ENCODE data around the gene SDHD.
"Not testable (repeated sequence)": the region's sequence is repeated elsewhere in the genome, so short reads cannot be mapped to it uniquely, and the experiment has no call there.

Gene SDHD

DNA sequence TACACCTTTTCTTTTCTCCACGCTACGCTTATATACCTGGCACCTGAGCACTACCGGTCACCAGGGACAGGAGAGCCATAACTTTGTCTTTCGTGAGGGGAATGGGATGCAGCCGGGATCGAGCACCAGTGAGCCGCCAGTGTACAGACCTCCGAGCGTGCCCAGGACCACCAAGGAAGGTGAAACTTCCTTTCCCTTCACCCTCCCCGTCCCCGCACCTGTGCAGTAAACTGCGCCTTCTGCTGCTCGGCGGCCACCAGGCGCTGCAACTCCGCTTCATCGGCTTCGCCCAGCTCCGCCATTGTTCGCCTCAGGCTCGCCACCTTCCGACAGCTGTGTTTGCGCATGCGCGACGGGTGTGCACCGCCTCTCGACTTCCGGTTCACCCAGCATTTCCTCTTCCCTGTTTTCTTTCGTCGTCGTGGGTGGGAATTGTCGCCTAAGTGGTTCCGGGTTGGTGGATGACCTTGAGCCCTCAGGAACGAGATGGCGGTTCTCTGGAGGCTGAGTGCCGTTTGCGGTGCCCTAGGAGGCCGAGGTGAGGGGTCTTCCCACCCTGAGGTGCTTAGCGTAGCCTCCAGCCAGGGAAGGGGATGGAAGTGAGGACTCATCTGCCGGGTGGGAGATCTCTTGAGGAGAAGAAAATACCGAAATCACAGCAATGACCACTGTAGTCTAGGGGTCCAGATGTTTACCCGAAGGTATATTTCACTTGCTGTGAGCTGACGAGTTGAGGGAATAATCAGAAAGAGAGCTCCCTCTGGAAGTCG lies at the start of gene SDHD, which contains the start of gene TIMM8B:
Gene SDHD (plus strand): TSS at position 452 of the 770 bp plus-strand sequence. CDS start 35 bp downstream, at position 487.
Gene TIMM8B (minus strand): TSS at position 335 of the 770 bp plus-strand sequence. CDS start 33 bp downstream, at position 302.
- DNase-seq (ENCODE audit: low read depth): peak; percentile 96

DNA sequence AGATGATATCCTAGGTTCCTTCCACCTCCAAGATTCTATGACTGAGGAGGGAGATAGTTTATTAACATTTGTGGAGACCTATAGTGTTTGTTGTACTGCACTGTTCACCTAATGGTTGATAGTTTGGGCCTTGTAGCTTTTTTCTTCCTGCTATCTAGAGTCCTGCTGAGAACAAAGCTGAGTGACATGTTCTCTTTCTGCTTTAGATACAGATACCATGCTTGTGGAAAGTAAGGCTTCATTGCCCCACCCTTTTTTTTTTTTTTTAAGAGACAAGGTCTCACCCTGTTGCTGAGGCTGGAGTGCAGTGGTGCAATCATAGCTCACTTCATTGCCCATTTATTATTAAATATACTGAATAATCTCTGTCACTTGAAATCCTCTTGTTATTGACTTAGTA lies 49.1 kb upstream of the SDHD start:
- DNase-seq (ENCODE audit: low read depth): no peak

DNA sequence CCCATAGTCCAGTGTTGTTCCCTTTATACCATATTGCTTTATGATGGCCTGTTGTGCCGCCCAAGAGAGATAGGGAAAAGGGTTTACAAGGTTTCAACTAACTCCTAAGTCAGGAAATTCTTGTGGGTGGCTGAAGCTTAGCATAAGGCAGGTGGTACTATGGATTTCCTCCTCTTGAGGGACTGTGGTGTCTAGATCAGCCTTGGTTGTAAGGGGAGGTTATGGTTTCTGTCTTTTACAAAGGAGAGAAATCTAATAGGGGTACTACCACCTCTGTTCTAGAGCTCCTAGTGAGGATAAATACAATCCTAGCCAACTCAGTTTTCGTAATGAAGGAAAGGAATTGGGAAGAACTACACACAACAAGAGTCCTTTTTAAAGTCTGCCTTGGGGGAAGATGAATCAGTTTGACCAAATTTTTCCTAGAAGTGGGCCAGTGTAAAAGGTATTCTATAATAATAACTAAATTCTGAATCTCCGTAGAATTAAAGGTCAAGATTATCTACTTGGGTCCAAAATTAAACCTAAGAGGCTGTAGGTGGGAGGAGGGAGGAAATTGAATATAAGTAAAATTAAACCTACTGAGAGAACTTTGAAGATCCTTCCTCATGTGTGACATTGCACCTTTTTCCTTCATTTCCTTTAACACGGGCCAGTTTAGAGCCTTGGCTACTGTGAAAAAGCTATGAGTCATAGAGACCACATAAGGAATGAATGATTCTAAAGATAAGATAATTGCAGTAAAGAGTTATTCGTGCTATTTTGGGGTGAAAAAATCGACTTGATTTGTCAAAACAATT lies 44.3 kb upstream of the SDHD start:
- DNase-seq (ENCODE audit: low read depth): peak; percentile 78

DNA sequence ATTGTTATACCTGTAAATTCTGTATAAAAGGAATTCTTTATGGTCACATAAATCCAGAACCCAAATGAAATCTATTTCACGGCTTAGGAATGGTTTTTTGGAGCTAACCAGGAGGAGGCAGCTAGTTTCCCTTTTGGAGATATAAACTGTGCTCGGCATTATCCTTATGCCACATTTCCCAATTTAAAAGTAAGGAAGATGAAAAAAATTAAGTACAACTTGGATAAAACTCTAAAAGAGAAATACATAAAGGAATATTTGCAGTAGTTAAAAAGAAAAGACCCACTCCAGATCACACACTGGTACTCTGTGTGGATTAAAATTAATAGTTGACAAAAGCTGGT lies 43.7 kb upstream of the SDHD start:
- no peak for DNase-seq (ENCODE audit: low read depth)

DNA sequence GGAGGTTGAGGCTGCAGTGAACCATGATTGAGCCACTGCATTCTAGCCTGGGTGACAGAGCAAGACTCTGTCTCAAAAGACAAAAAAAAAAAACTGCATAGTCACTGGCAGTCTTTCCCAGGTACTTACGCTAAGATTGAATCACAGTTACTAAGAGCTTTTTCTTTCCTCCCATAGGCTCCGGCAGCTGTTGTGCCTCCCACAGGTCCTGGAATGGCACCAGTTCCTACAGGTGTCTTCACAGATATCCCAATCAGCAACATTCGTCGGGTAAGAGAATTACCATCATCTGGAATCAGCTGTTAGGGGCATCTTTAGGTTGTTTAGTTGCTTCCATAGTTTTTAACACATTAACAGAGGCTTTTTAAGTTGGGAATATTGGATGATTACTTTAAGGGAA lies 41.7 kb upstream of the SDHD start:
- no peak for DNase-seq (ENCODE audit: low read depth)

DNA sequence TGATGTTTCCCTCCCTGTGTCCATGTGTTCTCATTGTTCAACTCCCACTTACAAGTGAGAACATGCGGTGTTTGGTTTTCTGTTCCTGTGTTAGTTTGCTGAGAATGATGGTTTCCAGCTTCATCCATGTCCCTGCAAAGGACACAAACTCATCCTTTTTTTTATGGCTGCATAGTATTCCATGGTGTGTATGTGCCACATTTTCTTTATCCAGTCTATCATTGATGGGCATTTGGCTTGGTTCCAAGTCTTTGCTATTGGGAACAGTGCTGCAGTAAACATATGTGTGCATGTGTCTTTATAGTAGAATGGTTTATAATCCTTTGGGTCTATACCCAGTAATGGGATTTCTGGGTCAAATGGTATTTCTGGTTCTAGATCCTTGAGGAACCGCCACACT lies 40.0 kb upstream of the SDHD start:
- not testable (repeated sequence) for DNase-seq (ENCODE audit: low read depth)

DNA sequence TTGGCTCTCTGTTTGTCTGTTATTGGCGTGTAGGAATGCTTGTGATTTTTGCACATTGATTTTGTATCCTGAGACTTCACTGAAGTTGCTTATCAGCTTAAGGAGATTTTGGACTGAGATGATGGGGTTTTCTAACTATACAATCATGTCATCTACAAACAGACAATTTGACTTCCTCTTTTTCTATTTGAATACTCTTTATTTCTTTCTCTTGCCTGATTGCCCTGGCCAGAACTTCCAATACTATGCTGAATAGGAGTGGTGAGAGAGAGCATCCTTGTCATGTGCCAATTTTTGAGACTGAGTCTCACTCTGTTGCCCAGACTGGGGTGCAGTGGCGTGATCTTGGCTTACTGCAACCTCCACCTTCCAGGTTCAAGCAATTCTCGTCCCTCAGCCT lies 38.4 kb upstream of the SDHD start:
- not testable (repeated sequence) for DNase-seq (ENCODE audit: low read depth)

DNA sequence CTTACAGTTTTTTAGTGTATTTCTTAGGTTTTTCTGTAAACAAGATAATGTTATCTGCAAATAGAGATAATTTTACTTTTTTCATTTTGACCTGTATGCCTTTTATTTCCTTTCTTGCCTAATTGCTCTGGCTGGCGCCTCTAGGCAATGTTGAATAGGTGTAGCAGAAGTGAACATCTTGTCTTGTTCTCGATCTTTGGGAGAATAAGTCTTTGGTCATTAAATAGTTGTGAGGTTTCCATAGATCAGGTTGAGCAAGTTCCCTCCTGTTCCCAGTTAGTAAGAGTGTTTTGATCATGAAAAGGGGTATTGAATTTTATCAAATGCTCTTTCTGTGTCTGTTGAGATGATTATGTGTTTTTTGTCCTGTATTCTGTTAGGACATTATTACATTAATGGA lies 36.9 kb upstream of the SDHD start:
- no peak for DNase-seq (ENCODE audit: low read depth)

DNA sequence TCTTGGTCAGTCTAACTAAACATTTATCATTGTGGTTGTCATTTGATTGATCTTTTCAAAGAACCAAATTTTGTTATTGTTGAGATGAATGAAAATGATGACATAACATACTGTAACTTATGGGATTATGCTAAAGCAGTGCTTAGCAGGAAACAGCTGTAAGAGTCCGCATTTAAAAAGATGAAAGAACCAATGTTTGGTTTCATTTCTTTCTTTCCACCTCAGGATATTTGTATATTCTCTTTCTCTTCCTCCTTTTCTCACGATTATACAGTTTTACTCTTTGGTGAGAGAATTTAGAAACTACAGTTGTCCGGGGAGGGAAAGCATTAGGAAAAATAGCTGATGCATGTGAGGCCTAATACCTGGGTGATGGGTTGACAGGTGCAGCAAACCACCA lies 36.0 kb upstream of the SDHD start:
- no peak for DNase-seq (ENCODE audit: low read depth)

DNA sequence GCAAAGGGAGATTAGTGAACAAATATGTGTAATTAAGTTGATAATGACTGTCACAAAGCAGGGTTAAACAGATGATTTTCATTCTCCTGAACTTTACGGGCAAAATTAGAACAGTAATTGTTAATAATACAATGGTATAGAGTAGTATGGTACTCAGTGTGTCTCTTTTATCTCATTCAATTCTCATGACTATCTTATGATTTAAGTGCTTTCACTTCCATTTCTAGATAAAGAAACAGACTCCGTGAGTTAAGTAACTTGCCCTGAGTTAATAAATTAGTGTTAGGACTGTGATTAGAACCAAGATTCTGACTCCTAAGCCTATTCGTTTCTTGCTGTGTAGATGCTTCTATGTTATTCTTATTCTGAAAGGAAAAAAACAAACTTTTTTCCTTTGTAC lies 34.9 kb upstream of the SDHD start:
- no peak for DNase-seq (ENCODE audit: low read depth)

DNA sequence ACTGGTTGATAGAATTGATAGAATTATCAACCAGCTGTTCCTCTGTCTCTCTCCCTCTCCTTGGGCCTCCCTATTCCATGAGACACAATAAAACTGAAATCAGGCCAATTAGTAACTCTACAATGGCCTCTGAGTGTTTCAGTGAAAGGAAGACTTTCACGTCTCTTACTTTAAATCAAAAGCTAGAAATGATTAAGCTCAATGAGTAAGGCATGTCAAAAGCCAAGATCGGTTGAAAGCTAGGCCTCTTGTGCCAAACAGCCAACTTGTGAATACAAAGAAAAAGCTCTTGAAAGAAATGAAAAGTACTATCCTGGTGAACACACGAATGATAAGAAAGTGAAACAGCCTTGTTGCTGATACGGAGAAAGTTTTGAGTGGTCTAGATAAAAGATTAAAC lies 29.5 kb upstream of the SDHD start:
- DNase-seq (ENCODE audit: low read depth): no peak

DNA sequence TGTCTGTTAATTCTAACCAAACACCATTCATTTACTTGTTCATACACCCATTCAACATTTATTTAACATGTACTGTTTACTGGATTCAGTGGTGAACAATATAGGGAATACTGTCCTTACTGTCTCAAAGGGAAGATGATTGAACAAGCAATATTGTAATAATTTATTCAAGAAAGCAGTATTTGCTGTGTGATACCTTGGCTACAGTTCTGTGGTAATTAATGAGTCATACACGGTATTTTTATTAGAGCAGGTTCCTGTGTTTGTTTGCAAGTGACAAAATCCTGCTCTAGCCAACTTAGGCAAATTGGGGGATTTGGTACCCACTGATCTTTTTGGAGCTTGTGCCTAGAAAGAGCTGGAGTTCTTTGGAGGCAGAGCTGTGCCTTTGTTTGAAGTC lies 28.6 kb upstream of the SDHD start:
- DNase-seq (ENCODE audit: low read depth): no peak

DNA sequence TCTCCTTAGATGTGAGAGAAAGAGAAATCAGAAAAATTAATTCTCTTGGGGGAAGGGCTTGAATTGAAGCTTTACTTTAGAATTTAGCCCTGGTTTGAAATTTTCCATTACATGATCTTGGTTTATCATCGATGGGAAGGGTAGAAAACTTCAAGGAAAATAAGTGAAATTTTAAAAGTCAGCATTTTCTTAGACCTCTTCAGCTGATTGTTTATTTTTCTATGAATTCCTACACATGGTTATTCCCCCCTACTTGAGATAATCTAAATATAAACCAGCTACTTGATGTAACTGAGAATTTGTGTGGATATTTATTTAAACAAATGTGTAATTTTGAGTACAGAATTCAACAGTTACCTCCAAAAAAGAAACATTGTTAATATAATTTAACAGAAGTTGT lies 23.8 kb upstream of the SDHD start:
- no peak for DNase-seq (ENCODE audit: low read depth)

DNA sequence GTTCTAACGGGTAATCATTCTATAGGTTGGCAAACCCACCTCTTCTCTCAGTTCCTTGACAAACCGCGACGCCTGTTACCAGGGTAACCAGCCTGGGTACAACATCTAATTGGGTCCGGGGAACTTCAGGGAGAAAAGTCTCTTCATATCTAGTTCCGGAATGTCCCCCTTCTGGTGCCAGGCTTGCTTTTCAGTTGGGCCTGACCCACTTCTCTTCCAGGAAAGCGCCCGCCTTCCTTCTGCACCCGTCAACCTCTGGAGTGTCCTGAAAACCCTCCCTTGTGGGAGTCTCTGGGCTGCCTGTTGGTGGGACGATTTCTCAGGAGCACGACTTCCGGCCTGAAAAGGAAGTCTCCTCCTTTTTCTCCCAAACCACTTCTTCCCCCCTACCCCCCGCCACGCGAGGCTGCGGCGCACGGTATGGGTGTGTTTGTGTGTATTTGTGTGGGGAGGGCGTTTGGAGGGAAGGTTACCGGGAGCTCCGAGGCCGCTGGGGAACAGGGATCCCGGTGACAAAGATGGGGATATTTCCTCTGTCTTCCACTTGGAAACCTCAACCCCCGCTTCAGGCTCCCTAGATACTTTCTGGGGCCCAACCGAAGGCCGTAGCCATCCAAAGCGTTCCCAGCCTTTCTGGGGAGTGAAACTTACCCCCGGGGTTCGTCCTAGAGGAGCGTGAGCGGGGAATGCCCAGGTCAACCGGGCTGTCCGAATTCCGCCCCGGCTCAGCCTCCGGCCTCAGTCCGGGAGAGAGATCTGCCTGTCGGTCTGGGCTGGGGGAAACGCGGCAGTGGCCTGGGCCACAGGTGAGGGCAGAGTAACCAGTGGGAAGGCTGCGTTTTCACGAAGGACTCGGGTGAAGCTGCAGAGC lies 12.5 kb upstream of the SDHD start, which contains the start of the genes NKAPD1 and PIH1D2:
Gene NKAPD1 (plus strand): TSS at position 359 of the 871 bp plus-strand sequence. CDS start 1,276 bp downstream, outside the sequence.
Gene PIH1D2 (minus strand): TSS at position 77 of the 871 bp plus-strand sequence. CDS start 843 bp downstream, outside the sequence.
- peak; percentile 86 for DNase-seq (ENCODE audit: low read depth)

DNA sequence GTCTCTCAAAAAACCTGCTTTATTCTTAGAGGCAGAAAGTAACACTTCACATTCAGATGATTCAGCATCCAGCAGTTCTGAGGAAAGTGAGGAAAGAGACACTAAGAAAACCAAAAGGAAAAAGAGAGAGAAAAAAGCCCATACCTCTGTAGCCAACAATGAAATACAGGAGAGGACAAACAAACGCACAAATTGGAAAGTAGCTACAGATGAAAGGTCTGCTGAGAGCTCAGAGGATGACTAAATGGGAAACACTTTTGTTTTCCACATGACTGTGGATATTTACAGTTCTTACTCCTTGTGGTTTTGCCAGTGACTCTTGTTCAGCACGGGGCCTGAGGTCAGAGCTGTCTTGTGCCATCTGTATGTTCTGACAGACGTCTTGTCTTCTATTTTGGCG lies 3.9 kb upstream of the SDHD start:
- DNase-seq (ENCODE audit: low read depth): peak; percentile 96

DNA sequence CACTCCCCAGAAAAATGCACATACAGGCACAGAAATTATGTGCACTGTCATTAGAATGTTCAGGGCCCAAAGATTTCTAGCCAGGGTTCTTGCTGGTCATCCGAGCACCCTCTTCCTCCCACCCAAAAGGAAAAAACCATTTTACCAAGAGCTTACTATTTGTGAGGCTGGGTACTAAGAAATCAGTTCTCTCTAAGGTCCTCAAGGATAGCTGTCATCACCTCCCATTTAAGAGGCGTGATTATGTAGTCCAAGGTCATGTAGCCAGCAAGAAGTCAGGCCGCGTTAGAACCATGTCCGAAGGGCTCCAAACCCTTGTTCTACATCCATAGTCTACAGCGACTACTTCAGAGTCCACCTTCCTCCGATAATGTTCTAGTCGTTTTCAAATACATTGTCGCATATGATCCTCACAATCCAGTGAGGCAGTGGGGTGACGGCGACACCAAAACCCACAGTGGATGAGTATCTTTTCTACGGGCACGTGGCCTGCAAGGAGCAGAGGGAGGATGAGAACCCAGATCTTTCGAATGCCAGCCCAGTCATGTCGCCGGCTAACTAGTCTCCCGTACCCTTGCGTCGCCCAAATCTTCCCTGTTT lies 751 bp upstream of the SDHD start:
- peak; percentile 42 for DNase-seq (ENCODE audit: low read depth)

DNA sequence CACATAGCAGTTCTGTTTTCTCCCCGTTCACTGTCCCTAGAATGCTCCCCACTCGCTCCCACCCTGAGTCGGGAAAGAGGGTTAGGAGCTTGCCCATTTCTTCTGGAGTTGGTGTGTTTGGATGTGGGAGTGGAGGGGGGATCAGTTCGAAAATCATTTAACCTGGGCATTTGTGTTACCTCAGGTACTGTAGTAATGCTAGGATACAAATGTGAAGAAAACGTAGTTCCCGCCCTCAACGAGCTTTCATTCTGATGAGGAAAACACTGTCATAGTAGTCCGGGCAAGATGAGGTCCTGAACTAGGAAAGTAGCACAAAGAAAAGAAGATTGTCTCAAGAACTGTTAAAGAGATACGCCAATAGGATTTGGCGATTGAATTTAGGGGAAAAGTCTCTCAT lies 539 bp downstream of the SDHD start:
- peak; percentile 11 for DNase-seq (ENCODE audit: low read depth)

DNA sequence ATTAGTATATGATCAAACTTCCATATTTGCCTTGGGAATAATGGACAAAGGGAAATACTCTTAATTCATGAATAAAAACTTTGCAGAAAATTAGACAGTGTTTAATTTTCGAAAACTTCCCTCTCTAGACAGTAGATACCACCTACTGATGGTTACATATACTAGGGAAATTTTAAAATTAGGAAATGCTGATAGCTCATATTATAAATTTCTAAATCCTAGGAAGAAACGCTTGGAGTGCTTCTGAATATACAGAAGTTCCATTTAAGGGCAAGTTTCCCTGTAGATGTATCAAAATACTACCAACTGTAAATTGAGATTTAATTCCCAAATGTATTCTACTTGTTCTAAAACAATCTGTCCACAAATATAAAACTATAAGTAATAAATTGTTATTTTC lies 8.6 kb downstream of the SDHD start:
- DNase-seq (ENCODE audit: low read depth): not testable (repeated sequence)

DNA sequence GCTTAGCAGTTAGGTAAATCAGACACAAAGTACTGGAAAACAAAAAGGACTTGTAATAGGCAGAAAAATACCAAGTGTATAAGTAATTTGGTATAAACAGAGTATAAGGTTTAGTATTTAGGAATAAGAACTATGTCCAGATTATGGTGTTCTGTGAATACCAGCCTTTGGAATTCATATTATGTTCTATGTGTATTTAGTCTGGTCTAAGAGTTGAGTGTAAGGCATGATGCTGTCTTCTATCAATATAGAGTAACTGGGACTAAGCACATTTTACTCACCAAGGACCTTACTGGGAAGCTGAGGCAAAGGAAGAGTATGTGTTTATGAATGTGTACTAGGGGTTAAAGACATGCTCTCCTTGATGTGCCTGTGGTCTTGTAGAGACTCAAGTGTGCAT lies 9.5 kb downstream of the SDHD start:
- peak; percentile 49 for DNase-seq (ENCODE audit: low read depth)

DNA sequence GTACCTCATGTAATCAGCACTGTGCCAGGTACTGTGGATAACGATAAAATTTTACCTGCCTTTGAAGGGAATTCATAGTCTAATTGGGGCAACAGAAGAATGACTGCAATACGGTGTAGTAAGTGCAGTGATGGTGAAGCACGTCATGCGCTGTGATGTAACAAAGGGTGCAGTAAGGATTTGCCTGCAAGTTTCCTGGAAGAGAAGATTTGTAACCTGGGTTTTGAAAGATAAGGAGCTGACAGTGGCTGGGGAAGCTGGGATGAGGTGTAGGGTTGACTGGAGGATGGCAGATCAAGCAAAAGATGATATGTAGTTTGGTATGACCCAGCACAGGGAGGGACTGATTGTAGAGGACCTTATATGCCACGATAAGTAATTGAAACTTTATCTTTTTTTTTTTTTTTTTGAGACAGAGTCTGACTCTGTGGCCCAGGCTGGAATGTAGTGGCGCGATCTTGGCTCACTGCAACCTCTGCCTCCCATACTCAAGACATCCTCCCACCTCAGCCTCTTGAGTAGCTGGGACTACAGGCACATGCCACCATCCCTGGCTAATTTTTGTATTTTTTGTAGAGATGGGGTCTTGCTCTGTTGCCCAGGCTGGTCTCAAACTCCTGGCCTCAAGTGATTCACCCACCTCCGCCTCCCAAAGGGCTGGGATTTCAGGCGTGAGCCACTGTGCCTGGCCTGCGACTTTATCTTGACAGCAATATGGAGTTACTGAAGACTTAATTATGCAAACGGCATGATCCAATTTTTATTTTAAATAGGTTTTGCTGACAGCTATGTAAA lies 11.3 kb downstream of the SDHD start:
- no peak for DNase-seq (ENCODE audit: low read depth)

DNA sequence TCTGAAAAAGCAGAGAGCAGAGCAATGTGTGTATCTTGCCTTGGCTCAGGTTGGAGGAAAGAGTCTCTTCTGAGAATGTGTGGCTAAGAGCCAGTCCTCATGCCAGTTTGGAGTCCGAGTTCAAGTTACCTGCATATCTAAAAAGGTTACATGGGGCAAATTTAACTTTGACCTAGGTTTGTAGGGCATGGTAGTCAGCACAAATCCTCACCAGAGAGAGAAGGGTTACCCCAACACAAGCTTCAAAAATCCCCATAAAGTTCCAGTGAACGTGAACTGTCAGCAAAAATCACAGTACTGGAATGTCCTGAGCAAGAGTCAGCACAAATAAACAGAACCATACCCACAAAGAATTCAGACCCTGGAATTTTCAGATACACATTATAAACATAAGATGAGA lies 13.8 kb downstream of the SDHD start:
- DNase-seq (ENCODE audit: low read depth): peak; percentile 87
